Choroid plexus epithelial cell (primary cell): Measurements from ENCODE around the gene TBX1.
A peak's percentile ranks its signal among the peaks of the same experiment; 100 is the strongest.

ENCODE experiments used
- DNase-seq: peaks from one replicate; pipeline ENCODE4 v3.0.0-alpha.2; 2010; ENCODE audit warnings: low read depth
- H3K4me3 ChIP-seq: 2 replicates; pipeline ENCODE4 v1.5.1; 2011; ENCODE audit warnings: low read depth, mild to moderate bottlenecking, control low read depth, low read length, moderate library complexity
- TF ChIP-seq, protein P1 (sequence below): conservative IDR thresholded peaks from 2 replicates; pipeline ENCODE4 v1.5.1; 2011; ENCODE audit warnings: low read depth, mild to moderate bottlenecking, control low read depth, inconsistent platforms, low read length, moderate library complexity

The TBX1 gene

DNA sequence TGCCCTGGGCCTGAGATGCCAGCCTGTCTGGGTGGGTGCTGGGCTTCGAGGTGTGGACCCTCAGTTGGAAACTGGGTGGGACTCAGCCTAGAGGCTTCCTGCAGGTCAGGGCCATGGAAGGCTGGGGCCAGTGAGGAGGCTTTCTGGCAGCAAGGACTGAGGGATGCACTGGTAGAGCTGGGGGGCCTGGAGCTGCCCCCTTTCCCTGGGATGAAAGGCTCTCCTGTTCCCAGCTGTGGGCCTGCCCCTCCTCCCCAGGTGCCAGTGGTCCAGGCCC, 43.8 kb upstream of the TBX1 start:
- H3K4me3 ChIP-seq, result no peak overlapping the region
- no peak for DNase-seq
- TF ChIP-seq, protein P1, sequence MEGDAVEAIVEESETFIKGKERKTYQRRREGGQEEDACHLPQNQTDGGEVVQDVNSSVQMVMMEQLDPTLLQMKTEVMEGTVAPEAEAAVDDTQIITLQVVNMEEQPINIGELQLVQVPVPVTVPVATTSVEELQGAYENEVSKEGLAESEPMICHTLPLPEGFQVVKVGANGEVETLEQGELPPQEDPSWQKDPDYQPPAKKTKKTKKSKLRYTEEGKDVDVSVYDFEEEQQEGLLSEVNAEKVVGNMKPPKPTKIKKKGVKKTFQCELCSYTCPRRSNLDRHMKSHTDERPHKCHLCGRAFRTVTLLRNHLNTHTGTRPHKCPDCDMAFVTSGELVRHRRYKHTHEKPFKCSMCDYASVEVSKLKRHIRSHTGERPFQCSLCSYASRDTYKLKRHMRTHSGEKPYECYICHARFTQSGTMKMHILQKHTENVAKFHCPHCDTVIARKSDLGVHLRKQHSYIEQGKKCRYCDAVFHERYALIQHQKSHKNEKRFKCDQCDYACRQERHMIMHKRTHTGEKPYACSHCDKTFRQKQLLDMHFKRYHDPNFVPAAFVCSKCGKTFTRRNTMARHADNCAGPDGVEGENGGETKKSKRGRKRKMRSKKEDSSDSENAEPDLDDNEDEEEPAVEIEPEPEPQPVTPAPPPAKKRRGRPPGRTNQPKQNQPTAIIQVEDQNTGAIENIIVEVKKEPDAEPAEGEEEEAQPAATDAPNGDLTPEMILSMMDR, result no peak

DNA sequence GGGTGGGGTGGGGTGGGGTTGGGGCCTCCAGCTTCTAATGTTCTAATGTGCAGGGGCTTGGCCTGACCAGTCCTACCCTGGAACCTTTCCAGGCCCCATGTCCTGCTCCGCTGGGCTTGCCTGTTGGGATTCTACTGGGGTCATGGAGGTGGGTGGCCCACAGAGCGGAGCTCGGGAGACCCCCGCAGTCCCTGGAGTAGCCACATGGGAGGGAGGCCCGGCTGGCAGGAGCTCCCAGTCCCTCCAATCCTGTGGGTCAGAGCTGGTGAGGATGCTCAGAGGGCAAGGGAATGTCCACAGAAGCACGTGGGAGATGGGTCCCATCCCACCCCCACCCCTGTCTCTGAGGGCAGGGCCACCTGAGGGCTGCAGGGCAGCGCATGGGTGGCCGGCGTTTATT, 43.4 kb upstream of the TBX1 start:
- no peak for DNase-seq
- no peak overlapping the region for H3K4me3 ChIP-seq
- TF ChIP-seq, protein P1, result no peak

DNA sequence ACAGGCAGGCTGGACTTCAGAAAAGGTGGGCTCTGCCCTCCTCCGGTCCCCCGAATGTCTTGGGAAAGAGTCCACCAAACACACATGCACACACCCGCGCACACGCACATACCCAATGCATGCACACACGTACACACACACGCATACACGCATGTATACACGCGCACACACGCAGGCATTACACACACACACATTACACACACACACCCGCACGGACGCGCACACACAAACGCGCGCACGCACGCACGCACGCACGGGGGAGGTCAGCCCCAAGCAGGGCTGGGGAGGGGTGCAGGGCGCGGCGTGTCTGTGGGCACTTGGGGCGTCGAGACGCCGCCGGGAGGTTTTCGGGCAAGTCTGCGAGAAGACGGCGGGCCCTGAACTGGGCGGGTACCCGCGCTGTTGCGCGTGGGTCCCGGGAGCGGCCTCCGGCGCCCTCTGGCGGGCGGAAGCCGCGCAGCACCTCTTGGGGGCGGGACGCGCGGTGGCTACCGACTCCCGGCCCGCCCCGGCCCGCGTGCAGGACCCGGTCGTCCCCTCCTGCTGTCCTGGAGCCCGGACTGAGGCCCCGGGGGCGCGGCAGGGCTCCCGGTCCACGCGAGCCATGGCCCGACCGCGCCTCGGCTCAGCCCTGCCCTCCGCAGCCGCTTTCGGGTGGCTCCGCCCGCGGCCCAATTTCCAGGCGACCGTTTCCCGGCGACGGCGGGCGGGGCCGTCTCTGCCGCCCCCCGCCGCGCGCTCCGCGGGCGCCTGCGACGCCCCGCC, 42.7 kb upstream of the TBX1 start:
- peak; percentile 68 for DNase-seq
- H3K4me3 ChIP-seq, result peak overlapping the region; percentile 63
- TF ChIP-seq, protein P1, result peak; percentile 58

GRCh38 chr22:19718456-19719049, 42.0 kb upstream of the TBX1 start:
- TF ChIP-seq, protein P1, result no peak
- peak overlapping the region; percentile 63 for H3K4me3 ChIP-seq
- no peak for DNase-seq

- TF ChIP-seq, protein P1, result no peak
- no peak for DNase-seq
- peak overlapping the region; percentile 63 for H3K4me3 ChIP-seq
These were observed 41.5 kb upstream of the TBX1 start for GRCh38 chr22:19719050-19719482.

- DNase-seq, result no peak
- no peak overlapping the region for H3K4me3 ChIP-seq
- TF ChIP-seq, protein P1, result no peak
These were observed 41.0 kb upstream of the TBX1 start for GRCh38 chr22:19719488-19720021.
